OCI-LY1 (cell line): ENCODE measurements around the gene ZBTB24.

ENCODE experiments used
- CTCF ChIP-seq: fragments of 200-600 bp; sonication (generic), shearing (Covaris generic); IDR thresholded peaks from 2 replicates; pipeline ENCODE4 v1.5.1; 2017; ENCODE audit warnings: mild to moderate bottlenecking, antibody characterized with exemption, low read length, moderate library complexity, mixed read lengths
- EZH2 ChIP-seq: fragments of 200-600 bp; sonication (generic), shearing (Covaris generic); IDR thresholded peaks from 2 replicates; pipeline ENCODE4 v1.8.0; 2017; ENCODE audit warnings: borderline replicate concordance, mixed run types, mild to moderate bottlenecking, antibody characterized with exemption, low read length, moderate library complexity, mixed read lengths

GRCh38 chr6:109524129-109524528, 41.1 kb upstream of the ZBTB24 start:
- TF ChIP-seq CTCF (no peak), EZH2 (no peak)
